GM18870 (cell line): ENCODE results near the gene CREBZF.
A peak's percentile ranks its signal among the peaks of the same experiment; 100 is the strongest.
"Not testable (repeated sequence)": the region's sequence is repeated elsewhere in the genome, so short reads cannot be mapped to it uniquely, and the experiment has no call there.

Experiments used
- ATAC-seq: cut with Tn5 transposase; IDR thresholded peaks from one replicate; pipeline ENCODE4 v1.9.1; 2021; ENCODE audit warnings: moderate library complexity; ENCODE audit not compliant: unreplicated experiment

CREBZF gene

GRCh38 chr11:85670949-85671663 is 6.2 kb upstream of the CREBZF start:
- ATAC-seq = not testable (repeated sequence)

- no peak for ATAC-seq
Measured at GRCh38 chr11:85668157-85668556, 3.2 kb upstream of the CREBZF start.

GRCh38 chr11:85666687-85667086 is 1.8 kb upstream of the CREBZF start:
- no peak for ATAC-seq

GRCh38 chr11:85665733-85666132 is 804 bp upstream of the CREBZF start:
- ATAC-seq = no peak

GRCh38 chr11:85663753-85664614 is 945 bp downstream of the CREBZF start:
- ATAC-seq = peak; percentile 62

GRCh38 chr11:85663080-85663752 is 1.7 kb downstream of the CREBZF start:
- no peak for ATAC-seq

- no peak for ATAC-seq
Measured at GRCh38 chr11:85661972-85662664, 2.8 kb downstream of the CREBZF start.

GRCh38 chr11:85658180-85658579 is 6.7 kb downstream of the CREBZF start:
- no peak for ATAC-seq

- ATAC-seq = no peak
Measured at GRCh38 chr11:85656777-85657176, 8.2 kb downstream of the CREBZF start.

GRCh38 chr11:85654343-85654742 is 10.6 kb downstream of the CREBZF start:
- not testable (repeated sequence) for ATAC-seq

GRCh38 chr11:85652786-85653447 is 12.0 kb downstream of the CREBZF start:
- ATAC-seq = no peak

- ATAC-seq = no peak
Measured at GRCh38 chr11:85651118-85651517, 13.8 kb downstream of the CREBZF start.

GRCh38 chr11:85647604-85648299 is 17.2 kb downstream of the CREBZF start, which contains the start of gene TMEM126A:
TMEM126A (plus strand) TSS chr11:85647967; CDS start chr11:85650256, 2,289 bp downstream.
- peak; percentile 94 for ATAC-seq

- ATAC-seq = no peak
Measured at GRCh38 chr11:85647078-85647477, 17.9 kb downstream of the CREBZF start.

- no peak for ATAC-seq
Measured at GRCh38 chr11:85643191-85643614, 21.7 kb downstream of the CREBZF start.

GRCh38 chr11:85634747-85635146 is 30.2 kb downstream of the CREBZF start:
- ATAC-seq = no peak

GRCh38 chr11:85628771-85629341 is 36.1 kb downstream of the CREBZF start:
- ATAC-seq = peak; percentile 11

GRCh38 chr11:85627998-85628770 is 36.7 kb downstream of the CREBZF start, which contains the start of gene TMEM126B:
TMEM126B (plus strand) TSS chr11:85628593; CDS start chr11:85628608, 15 bp downstream.
- peak; percentile 98 for ATAC-seq
